Ishikawa (cell line): ENCODE results near the gene RAB8A.

ENCODE experiments used
- CEBPB ChIP-seq: IDR thresholded peaks from 2 replicates; pipeline ENCODE4 v1.6.1; 2012
- CREB1 ChIP-seq: IDR thresholded peaks from 2 replicates; pipeline ENCODE4 v1.6.1; 2012; ENCODE audit warnings: low read depth
- EGR1 ChIP-seq: IDR thresholded peaks from 2 replicates; pipeline ENCODE4 v1.6.1; 2012
- EP300 ChIP-seq: IDR thresholded peaks from 2 replicates; pipeline ENCODE4 v1.6.1; 2012; ENCODE audit warnings: borderline replicate concordance
- FOXM1 ChIP-seq: IDR thresholded peaks from 2 replicates; pipeline ENCODE4 v1.6.1; 2012; ENCODE audit warnings: low read depth, borderline replicate concordance
- NFIC ChIP-seq: IDR thresholded peaks from 2 replicates; pipeline ENCODE4 v1.6.1; 2012
- RAD21 ChIP-seq: IDR thresholded peaks from 2 replicates; pipeline ENCODE4 v1.6.1; 2012; ENCODE audit warnings: low read depth
- TAF1 ChIP-seq: IDR thresholded peaks from 2 replicates; pipeline ENCODE4 v1.6.1; 2012; ENCODE audit warnings: low read depth, mild to moderate bottlenecking
- TCF12 ChIP-seq: IDR thresholded peaks from 2 replicates; pipeline ENCODE4 v1.6.1; 2012; ENCODE audit warnings: low read depth
- TEAD4 ChIP-seq: IDR thresholded peaks from 2 replicates; pipeline ENCODE4 v1.6.1; 2012
- YY1 ChIP-seq: IDR thresholded peaks from 2 replicates; pipeline ENCODE4 v1.6.1; 2012; ENCODE audit warnings: low read depth
- ZBTB7A ChIP-seq: IDR thresholded peaks from 2 replicates; pipeline ENCODE4 v1.6.1; 2012; ENCODE audit warnings: low read depth
- TF ChIP-seq, protein P1 (sequence below): IDR thresholded peaks from 2 replicates; pipeline ENCODE4 v1.6.1; 2012
- TF ChIP-seq, protein P2 (sequence below): IDR thresholded peaks from 2 replicates; pipeline ENCODE4 v1.6.1; 2012
- TF ChIP-seq, protein P3 (sequence below): IDR thresholded peaks from 2 replicates; pipeline ENCODE4 v1.6.1; 2012; ENCODE audit warnings: low read depth, mild to moderate bottlenecking

Gene RAB8A

DNA sequence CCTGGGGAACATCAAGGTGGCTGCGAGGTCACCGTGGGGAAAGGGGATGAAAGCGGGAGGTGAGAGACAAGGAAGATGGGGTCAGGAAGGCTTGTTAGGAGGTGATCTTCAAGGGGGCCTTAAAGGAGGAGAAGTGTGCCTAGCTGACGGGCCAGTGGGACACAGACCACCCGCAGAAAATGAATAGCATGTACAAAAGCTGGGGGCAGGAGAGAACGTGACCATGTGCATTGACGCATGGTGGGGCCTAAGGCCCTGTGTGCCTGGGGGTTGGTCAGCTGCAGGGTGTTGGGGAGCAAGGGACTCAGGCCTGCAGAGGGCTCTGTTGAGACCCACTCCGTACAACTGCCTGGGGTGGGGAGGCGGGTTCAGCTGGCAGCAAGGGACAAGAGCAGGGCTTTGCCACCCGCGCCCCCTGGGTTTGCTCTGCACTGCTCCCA, 5.9 kb downstream of the RAB8A start:
- no peak for TF ChIP-seq RAD21
- TF ChIP-seq TEAD4, result no peak
- no peak for TF ChIP-seq TAF1
- no peak for TF ChIP-seq NFIC
- TF ChIP-seq CREB1, result no peak

DNA sequence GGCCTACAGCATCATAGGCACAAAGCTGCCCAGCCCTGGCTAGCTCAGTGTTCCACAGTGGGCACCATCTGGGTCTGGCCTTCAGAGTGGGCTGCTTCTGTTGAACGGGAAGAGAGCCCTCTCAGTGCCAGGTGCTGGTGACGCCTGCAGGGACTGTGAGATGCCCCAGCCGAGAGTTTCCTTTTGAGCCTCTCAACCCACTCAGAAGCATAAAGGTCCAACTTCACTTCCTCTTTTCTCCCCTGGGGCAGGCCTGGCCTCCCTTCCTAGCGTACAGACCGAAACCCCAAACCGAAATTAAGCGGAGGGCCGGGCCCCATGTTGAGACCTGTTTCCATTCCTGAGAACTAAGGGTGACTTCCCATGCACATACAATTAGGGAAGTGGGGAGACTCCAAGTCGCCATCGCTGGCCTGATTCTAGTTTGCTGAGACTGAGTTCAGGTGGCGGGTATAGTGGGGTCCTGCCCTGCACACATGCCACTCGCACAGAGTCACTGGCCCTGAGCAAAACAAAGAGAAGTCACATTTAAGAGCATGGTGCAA, 6.9 kb downstream of the RAB8A start:
- TF ChIP-seq YY1 (no peak), NFIC (no peak), ZBTB7A (no peak), CREB1 (no peak), EP300 (no peak), EGR1 (no peak), CEBPB (no peak), TCF12 (no peak), RAD21 (no peak), FOXM1 (no peak), TEAD4 (no peak), TAF1 (no peak)
- TF ChIP-seq, protein P1, sequence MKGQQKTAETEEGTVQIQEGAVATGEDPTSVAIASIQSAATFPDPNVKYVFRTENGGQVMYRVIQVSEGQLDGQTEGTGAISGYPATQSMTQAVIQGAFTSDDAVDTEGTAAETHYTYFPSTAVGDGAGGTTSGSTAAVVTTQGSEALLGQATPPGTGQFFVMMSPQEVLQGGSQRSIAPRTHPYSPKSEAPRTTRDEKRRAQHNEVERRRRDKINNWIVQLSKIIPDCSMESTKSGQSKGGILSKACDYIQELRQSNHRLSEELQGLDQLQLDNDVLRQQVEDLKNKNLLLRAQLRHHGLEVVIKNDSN, result no peak
- TF ChIP-seq, protein P2, sequence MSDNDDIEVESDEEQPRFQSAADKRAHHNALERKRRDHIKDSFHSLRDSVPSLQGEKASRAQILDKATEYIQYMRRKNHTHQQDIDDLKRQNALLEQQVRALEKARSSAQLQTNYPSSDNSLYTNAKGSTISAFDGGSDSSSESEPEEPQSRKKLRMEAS, result no peak
- TF ChIP-seq, protein P3, sequence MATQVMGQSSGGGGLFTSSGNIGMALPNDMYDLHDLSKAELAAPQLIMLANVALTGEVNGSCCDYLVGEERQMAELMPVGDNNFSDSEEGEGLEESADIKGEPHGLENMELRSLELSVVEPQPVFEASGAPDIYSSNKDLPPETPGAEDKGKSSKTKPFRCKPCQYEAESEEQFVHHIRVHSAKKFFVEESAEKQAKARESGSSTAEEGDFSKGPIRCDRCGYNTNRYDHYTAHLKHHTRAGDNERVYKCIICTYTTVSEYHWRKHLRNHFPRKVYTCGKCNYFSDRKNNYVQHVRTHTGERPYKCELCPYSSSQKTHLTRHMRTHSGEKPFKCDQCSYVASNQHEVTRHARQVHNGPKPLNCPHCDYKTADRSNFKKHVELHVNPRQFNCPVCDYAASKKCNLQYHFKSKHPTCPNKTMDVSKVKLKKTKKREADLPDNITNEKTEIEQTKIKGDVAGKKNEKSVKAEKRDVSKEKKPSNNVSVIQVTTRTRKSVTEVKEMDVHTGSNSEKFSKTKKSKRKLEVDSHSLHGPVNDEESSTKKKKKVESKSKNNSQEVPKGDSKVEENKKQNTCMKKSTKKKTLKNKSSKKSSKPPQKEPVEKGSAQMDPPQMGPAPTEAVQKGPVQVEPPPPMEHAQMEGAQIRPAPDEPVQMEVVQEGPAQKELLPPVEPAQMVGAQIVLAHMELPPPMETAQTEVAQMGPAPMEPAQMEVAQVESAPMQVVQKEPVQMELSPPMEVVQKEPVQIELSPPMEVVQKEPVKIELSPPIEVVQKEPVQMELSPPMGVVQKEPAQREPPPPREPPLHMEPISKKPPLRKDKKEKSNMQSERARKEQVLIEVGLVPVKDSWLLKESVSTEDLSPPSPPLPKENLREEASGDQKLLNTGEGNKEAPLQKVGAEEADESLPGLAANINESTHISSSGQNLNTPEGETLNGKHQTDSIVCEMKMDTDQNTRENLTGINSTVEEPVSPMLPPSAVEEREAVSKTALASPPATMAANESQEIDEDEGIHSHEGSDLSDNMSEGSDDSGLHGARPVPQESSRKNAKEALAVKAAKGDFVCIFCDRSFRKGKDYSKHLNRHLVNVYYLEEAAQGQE, result no peak

DNA sequence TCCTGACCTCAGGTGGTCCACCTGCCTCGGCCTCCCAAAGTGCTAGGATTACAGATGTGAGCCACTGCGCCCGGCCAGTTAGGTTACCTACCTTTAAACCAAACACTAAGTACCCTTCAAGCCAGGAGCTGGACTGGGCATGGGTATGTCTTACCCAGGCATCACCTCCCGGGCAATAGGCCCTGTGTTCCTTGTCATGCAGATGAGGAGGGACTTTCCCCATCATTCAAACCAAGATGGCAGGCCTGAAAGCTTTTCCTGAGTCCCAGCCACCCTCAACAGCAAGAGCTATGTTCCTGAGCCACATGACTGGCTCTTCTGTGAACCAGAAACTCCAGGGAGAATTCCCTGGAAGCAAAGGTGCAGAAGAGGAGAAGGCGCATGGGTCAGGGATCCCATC, 9.5 kb downstream of the RAB8A start:
- TF ChIP-seq CEBPB (no peak), YY1 (no peak), TEAD4 (no peak), ZBTB7A (no peak)
- TF ChIP-seq, protein P2, result no peak

DNA sequence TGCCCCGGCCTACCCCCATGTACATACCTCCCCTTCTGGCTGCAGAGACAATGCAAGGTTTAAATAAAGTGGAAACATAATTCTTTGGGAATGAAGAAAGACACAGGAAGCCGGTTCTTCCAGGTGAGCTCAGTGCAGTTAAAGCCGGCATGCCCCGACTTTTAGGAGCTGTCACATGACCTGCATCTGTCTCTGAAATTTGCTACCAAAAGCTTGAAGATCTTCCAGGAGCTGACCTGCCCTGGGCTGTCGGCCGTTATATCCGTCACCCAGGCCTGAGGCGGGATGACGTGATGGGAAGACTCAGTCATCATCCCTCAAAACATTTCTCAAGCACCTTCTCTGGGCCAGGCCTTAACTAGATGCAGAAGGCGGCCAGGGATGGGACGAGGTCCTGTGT, 10.3 kb downstream of the RAB8A start:
- TF ChIP-seq, protein P2, result no peak
- TF ChIP-seq CREB1 (no peak), FOXM1 (no peak), CEBPB (no peak), RAD21 (no peak), YY1 (no peak)
- TF ChIP-seq, protein P3, result no peak

DNA sequence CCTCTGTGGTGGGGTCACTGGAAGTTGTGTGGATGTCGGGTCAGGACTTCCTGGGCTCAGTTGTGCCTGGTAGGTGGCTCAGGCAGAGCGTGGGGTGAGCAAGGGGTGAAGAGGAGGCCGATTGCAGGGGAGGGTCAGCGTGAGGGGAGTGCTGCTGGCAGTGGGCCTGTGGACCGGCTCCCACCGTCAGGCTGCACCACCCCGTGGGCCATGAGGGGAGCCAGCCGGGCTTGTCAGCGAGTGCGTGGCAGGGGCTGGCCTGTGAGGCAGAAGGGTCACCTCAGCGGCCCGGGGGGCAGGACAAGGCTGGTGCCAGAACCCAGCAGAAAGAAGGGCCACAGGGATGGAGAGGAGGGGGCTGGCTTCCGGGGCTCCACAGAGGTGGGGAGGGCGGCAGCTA, 13.3 kb downstream of the RAB8A start:
- TF ChIP-seq CEBPB (no peak), NFIC (no peak), TEAD4 (no peak), EGR1 (no peak)

DNA sequence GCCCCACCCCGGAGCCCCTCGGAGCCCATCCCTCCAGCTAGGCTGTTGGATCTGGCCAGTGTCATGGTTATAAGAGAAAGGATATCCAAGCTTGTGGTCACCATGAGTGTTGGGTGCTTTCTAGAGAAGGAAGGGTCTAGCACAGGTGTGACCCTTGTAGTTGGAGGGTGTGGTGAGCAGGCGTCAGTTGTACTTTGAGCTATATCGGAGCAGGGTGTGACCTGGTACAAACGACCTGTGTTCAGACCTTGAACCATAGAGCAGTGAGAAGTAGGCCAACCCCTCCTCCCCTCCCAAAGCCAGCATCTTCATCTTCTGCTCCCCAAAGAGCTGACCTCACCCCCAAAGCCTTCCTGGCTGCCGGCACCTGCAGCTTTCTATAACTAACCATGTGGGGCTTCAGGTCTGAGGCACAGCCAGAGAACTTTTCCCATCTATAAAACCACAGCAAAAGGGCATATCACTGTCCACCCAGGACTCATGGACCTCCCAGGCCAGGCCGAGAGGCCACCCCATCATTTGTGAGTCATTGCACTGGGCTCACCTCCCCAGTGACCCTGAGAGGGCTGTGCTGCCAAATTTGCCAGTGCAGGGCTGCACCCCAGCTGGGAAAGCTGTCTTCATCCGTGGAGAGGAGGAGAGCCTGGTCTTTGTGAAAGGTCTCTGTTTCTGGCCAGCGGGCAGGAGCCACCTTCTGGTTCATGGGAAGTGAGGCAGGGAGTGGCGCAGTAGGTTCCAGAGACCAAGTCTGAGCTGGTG, 14.2 kb downstream of the RAB8A start:
- TF ChIP-seq EGR1 (no peak), CEBPB (no peak), ZBTB7A (no peak), FOXM1 (no peak)

DNA sequence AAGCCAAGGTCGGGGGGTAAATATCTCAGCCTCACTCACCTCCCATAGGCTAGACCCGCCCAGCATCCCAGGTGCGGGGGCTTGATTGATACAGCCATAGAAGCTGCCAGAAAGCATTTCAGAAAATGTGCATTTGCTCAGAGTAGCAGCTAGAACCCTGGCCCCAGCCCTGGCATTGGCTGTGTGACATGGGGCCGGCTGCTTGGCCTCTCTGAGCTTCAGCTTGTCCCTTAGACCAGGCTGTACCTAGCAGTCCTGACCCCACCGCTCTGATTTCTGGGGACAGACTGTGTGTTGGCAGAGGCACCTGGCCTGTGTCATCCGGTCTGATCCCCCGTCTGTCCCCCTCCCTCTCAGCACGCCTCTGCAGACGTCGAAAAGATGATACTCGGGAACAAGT, 15.4 kb downstream of the RAB8A start:
- no peak for TF ChIP-seq RAD21
- no peak for TF ChIP-seq TEAD4
- no peak for TF ChIP-seq FOXM1
- TF ChIP-seq, protein P3, result no peak
- TF ChIP-seq CEBPB, result no peak
- TF ChIP-seq EGR1, result no peak
- TF ChIP-seq NFIC, result no peak
- TF ChIP-seq TCF12, result no peak
- no peak for TF ChIP-seq YY1
- TF ChIP-seq, protein P2, result no peak
- no peak for TF ChIP-seq CREB1
- no peak for TF ChIP-seq EP300
- no peak for TF ChIP-seq ZBTB7A
- TF ChIP-seq TAF1, result no peak
- TF ChIP-seq, protein P1, result no peak
